ENCODE measurements around the gene PPAN.

DNA sequence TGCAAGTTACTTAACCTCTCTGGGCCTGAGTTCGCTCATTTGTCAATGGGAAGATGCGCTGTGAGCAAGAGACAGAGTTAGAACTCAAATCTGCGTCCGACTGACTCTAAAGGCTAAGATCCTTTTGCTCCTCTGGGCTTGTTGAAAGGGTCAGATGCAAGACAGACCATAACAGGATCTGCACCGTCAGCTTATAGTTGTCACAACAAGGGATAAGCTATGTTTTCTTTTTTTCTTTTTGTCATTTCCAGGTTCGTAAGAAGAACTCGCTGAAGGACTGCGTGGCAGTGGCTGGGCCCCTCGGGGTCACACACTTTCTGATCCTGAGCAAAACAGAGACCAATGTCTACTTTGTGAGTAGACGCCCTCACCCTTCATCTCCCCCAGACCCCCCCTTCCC, 1.1 kb downstream of the PPAN start:
- TF ChIP-seq, protein P1, sequence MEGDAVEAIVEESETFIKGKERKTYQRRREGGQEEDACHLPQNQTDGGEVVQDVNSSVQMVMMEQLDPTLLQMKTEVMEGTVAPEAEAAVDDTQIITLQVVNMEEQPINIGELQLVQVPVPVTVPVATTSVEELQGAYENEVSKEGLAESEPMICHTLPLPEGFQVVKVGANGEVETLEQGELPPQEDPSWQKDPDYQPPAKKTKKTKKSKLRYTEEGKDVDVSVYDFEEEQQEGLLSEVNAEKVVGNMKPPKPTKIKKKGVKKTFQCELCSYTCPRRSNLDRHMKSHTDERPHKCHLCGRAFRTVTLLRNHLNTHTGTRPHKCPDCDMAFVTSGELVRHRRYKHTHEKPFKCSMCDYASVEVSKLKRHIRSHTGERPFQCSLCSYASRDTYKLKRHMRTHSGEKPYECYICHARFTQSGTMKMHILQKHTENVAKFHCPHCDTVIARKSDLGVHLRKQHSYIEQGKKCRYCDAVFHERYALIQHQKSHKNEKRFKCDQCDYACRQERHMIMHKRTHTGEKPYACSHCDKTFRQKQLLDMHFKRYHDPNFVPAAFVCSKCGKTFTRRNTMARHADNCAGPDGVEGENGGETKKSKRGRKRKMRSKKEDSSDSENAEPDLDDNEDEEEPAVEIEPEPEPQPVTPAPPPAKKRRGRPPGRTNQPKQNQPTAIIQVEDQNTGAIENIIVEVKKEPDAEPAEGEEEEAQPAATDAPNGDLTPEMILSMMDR (optimal IDR thresholded peaks at IDR 0.05 in 1 of 3, IDR thresholded peaks at IDR 0.05 in 1 of 3, conservative IDR thresholded peaks at IDR 0.05 in 1 of 3; ENCODE audit: extremely low read depth in 1 of 3, insufficient read depth in 2 of 3, low read length in 3 of 3): no peak
- TF ChIP-seq EZH2 (IDR thresholded peaks at IDR 0.05; ENCODE audit: low read length): no peak
